HepG2 (cell line): Measurements from ENCODE around the gene ATRIP. TPM values are rescaled to one million over a fixed set of nuclear protein-coding genes. Genes with fewer than 3 reads are reported as not detected.

Experiments used
- ATAC-seq: fragments of 200-7000 bp; cut with Tn5 transposase; 3 replicates; pipeline ENCODE4 v1.9.1; 2020; ENCODE audit warnings: mild to moderate bottlenecking, moderate library complexity
- BruUV-seq: library from RNA; stranded (reverse); fragments of 400-500 nt; replicated peaks from 2 replicates; lab custom pipeline; 2021; lab: Mats Ljungman, UMichigan
- CTCF ChIA-PET: fragments of 300-600 bp; formaldehyde crosslinking; extraction: SDS; loops from one replicate; lab custom pipeline; 2021; ENCODE audit warnings: low total read pairs, inconsistent platforms, low intra/inter-chr PET ratio; lab: Yijun Ruan, JAX
- POLR2A ChIA-PET: fragments of 350-600 bp; sonication (Branson Sonifier 250); formaldehyde crosslinking; loops from one replicate; lab custom pipeline; 2020; ENCODE audit warnings: antibody characterized with exemption, inconsistent platforms; lab: Yijun Ruan, JAX
- DNase-seq: peaks from one replicate; pipeline ENCODE4 v3.0.0-alpha.2; 2015; ENCODE audit warnings: low spot score
- FAIRE-seq: peaks from 3 replicates; lab custom pipeline; 2011; peaks lifted over from hg19 to GRCh38; lab: Jason Lieb, UNC
- H2AFZ ChIP-seq: one replicate; pipeline ENCODE4 v1.6.1; 2011; ENCODE audit warnings: low read length, inconsistent platforms
- H3K27ac ChIP-seq: fragments of 300-600 bp; 3 replicates; pipeline ENCODE4 v1.8.0; 2011; ENCODE audit warnings: mixed run types, mild to moderate bottlenecking, mixed read lengths, low read length, inconsistent platforms; ENCODE audit not compliant: insufficient read depth; ENCODE audit errors: extremely low read length
- H3K27me3 ChIP-seq, 2 experiments: fragments of 200-600 bp in 1 of 2; 2 replicates in 1 of 2; 3 replicates in 1 of 2; pipeline versions ENCODE4 v1.6.0 to v1.8.0; 2011; ENCODE audit warnings: low read length in 2 of 2, mild to moderate bottlenecking in 2 of 2, moderate library complexity in 2 of 2, inconsistent platforms in 1 of 2; ENCODE audit not compliant: insufficient read depth in 2 of 2, control insufficient read depth in 1 of 2
- H3K36me3 ChIP-seq, 2 experiments: fragments of 200-600 bp in 1 of 2; replicated peaks in 1 of 2; 2 replicates in 1 of 2; 3 replicates in 1 of 2; pipeline versions ENCODE4 v1.5.1 to v1.8.0; 2011; ENCODE audit warnings: low read length in 2 of 2, inconsistent platforms in 1 of 2; ENCODE audit not compliant: insufficient read depth in 2 of 2, control insufficient read depth in 1 of 2
- H3K4me1 ChIP-seq: 2 replicates; pipeline ENCODE4 v1.5.1; 2012; ENCODE audit warnings: low read length, inconsistent platforms; ENCODE audit not compliant: insufficient read depth
- H3K4me2 ChIP-seq: 2 replicates; pipeline ENCODE4 v1.6.0; 2011; ENCODE audit warnings: low read depth, low read length, inconsistent platforms
- H3K4me3 ChIP-seq, 3 experiments: fragments of 200-600 bp in 1 of 3; sonication (generic), shearing (Covaris generic) in 1 of 3; replicated peaks in 1 of 3; 2 replicates each; pipeline ENCODE4 v1.5.1; 2011 to 2016; ENCODE audit warnings: low read length in 3 of 3, inconsistent platforms in 2 of 3, low read depth in 2 of 3, mild to moderate bottlenecking in 2 of 3, control low read depth in 1 of 3, mixed read lengths in 1 of 3; ENCODE audit not compliant: insufficient read depth in 1 of 3
- H3K79me2 ChIP-seq: one replicate; pipeline ENCODE4 v1.6.1; 2011; ENCODE audit warnings: low read length, inconsistent platforms; ENCODE audit not compliant: insufficient read depth
- H3K9ac ChIP-seq: 2 replicates; pipeline ENCODE4 v1.6.0; 2011; ENCODE audit warnings: mild to moderate bottlenecking, low read depth, low read length, inconsistent platforms; ENCODE audit not compliant: insufficient read depth
- H3K9me3 ChIP-seq: 2 replicates; pipeline ENCODE4 v1.5.1; 2012; ENCODE audit warnings: mild to moderate bottlenecking, low read length
- H4K20me1 ChIP-seq: 2 replicates; pipeline ENCODE4 v1.6.0; 2011; ENCODE audit warnings: inconsistent platforms, mild to moderate bottlenecking, low read length, moderate library complexity; ENCODE audit not compliant: insufficient read depth
- GABPB1 ChIP-seq: IDR thresholded peaks from 2 replicates; pipeline ENCODE4 v1.6.1; 2016; ENCODE audit warnings: mild to moderate bottlenecking, missing genetic modification reagents, moderate library complexity, missing compliant biosample characterization
- RBFOX2 ChIP-seq: fragments of 200-400 bp; formaldehyde crosslinking; IDR thresholded peaks from 2 replicates; pipeline ENCODE4 v1.6.1; 2017; ENCODE audit warnings: low read depth, mild to moderate bottlenecking, low read length
- SMARCC2 ChIP-seq: fragments of 450-650 bp; IDR thresholded peaks from 2 replicates; pipeline ENCODE4 v1.6.1; 2017; ENCODE audit warnings: antibody characterized with exemption, mild to moderate bottlenecking
- WGBS: methylation state at CpG from one replicate; pipeline ENCODE4 v1.1.6; 2017; ENCODE audit warnings: low lambda C conversion rate; 5-methylcytosine and 5-hydroxymethylcytosine counted together
- in situ Hi-C: cut with HindIII; loops from 2 replicates; pipeline ENCODE4 v1.10.0; 2017; ENCODE audit warnings: low pct_unique_long_range_greater_than_20kb; ENCODE audit not compliant: extremely low pct_ligation_motif_present
- intact Hi-C: fragments of 100-400 bp; cut with micrococcal nuclease; formaldehyde crosslinking; loops from one replicate; pipeline ENCODE4 v1.10.0; 2022; ENCODE audit not compliant: unreplicated experiment
- polyA plus RNA-seq, 8 experiments: library from polyadenylated mRNA; depleted of rRNA in 3 of 8; stranded (reverse) in 7 of 8; unstranded in 1 of 8; fragments of >200 nt; fragmentation: Illumina TruSeq in 4 of 8; extraction: Trizol in 4 of 8; gene quantifications; 2 replicates each; pipeline versions ENCODE4 v1.2.1 to v1.2.3, GENCODE V29; 2011 to 2016; ENCODE audit warnings: low read depth in 4 of 8, missing spikeins in 1 of 8, mixed read lengths in 1 of 8; ENCODE audit not compliant: insufficient read depth in 1 of 8
- total RNA-seq, 5 experiments: library from RNA; depleted of rRNA; stranded (reverse); fragments of >200 nt; fragmentation: Illumina TruSeq; extraction: Trizol; gene quantifications; 2 replicates each; pipeline ENCODE4 v1.2.3, GENCODE V29; 2016; ENCODE audit warnings: low read depth in 1 of 5
- TF ChIP-seq, protein P1 (sequence below): sonication (generic); formaldehyde crosslinking; IDR thresholded peaks from 2 replicates; pipeline ENCODE4 v1.4.0; 2020; ENCODE audit warnings: missing genetic modification reagents

The ATRIP gene
- total and polyA plus RNA-seq, 2 of the 13 experiments (the other 11 are each of a cell fraction or from before 2014, with no cell fraction given): 5.1 to 12.5 TPM

DNA sequence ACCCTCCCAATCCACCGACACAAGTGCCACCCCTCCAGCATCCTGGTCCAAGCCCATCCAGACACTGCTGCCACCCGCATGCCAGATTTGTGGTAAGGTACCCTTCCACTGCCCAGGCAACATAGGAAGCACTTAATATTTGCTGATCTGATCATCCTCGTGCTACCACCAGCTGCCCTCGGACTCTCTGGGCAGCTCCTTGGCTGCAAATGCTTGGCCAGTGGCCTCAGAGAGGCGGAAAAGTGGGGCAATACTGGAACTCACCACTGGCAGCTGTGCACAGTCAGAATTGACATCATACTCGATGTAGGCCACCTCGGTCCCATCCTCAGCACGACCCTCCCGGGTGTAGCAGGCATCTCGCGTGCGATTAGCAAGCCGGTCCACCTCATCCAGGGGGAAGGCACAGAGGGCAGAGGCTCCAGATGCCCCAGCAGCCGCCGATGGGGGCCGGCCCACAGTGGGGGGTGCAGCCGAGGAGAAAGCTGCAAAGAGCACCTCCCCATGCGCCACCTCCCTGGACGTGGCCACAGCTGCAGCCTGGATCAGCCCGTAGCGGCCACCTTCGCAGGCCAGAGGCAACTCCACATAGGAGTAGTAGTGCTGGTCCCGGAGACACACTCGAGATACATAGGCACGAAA, 23.2 kb upstream of the ATRIP start:
- TF ChIP-seq SMARCC2 (no peak), GABPB1 (peak; percentile 16; the same call in 1 of the 2 replicates)
- H3K27ac ChIP-seq: no peak overlapping the region
- no TSS peak for BruUV-seq
- no peak overlapping the region for H3K4me3 ChIP-seq
- H3K4me1 ChIP-seq: peaks cover 65% of the 10 kb centered on the region
- no peaks in the 10 kb centered on the region for H3K9me3 ChIP-seq
- H2AFZ ChIP-seq: no peak overlapping the region
- intact Hi-C loops: no loop called here
- peaks cover 51 to 72% of the 10 kb centered on the region in 2 experiments for H3K36me3 ChIP-seq
- DNase-seq: no peak
- in situ Hi-C loops: no loop called here
- H3K27me3 ChIP-seq: no peaks in the 10 kb centered on the region
- 97% methylated on average over 13 of the region's 25 CpGs for WGBS
- ChIA-PET CTCF (interaction anchor here (2.0 kb wide), 1 partner anchor 13 kb away, joined by 16 read pairs; no protein-coding TSS in a partner anchor), POLR2A (interaction anchor here (1.4 to 11.1 kb wide), 5 partner anchors 7 to 22 kb away, joined by 5 to 130 read pairs (median 10); partner anchors contain the start of genes CCDC51, PLXNB1 and TMA7)
- peaks cover 81% of the 10 kb centered on the region for H4K20me1 ChIP-seq
- H3K79me2 ChIP-seq: peaks cover 69% of the 10 kb centered on the region
- ATAC-seq: no peak
- H3K4me2 ChIP-seq: no peak overlapping the region
- no peak for FAIRE-seq
- no peak overlapping the region for H3K9ac ChIP-seq

DNA sequence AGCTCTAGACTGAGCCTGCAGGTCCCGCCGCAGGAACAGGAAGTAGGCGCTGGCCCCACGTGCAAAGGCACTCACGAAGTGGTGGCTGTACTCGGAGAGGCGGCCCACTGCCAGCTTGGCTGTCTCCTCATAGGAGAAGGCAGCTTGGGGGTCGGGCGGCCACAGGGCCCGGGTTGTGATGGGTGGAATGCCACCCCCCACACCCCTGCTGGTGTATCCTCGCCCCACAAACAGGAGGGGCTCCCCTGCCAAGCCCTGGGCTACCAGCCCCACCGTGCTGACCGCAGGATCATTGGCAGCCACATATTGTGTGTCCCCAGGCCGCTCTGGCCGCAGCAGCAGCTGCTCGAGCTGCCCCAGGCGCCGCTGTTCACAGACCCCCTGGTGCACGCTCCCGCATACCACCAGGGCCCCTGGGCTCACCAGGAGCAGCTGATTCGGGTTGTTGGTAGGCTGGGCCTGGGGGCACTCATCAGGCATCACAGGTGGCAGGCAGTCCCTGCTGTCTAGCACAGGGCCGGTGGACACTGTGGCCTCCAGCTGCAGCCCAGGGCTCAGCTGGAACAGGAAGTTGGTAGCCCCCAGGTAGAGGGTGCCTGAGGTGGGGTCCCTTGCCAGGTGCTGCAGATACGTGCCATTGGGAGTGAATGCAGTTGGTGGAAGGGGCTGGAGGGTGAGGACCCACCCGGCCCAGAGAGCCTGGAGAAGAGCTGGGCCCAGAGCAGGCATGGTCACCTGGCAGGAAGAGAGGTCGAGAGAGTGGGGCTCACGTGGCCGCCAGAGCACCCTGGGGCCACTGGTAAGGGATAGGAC, 22.4 kb upstream of the ATRIP start:
- DNase-seq: no peak
- H2AFZ ChIP-seq: no peak overlapping the region
- H3K27ac ChIP-seq: no peak overlapping the region
- no peak for FAIRE-seq
- H3K4me1 ChIP-seq: peaks cover 65% of the 10 kb centered on the region
- BruUV-seq: no TSS peak
- H3K9ac ChIP-seq: no peak overlapping the region
- no peak for ATAC-seq
- no peak overlapping the region for H3K4me3 ChIP-seq
- 95% methylated on average over 22 of the region's 27 CpGs for WGBS
- no peaks in the 10 kb centered on the region for H3K9me3 ChIP-seq
- H3K4me2 ChIP-seq: no peak overlapping the region; the same call in 1 of the 2 replicates
- intact Hi-C loops (no loop called here), in situ Hi-C loops (no loop called here)
- CTCF ChIA-PET: no interaction called here
- POLR2A ChIA-PET: interaction anchor here (1.4 to 11.1 kb wide), 5 partner anchors 6 to 23 kb away, joined by 5 to 130 read pairs (median 10); partner anchors contain the start of genes CCDC51, PLXNB1 and TMA7
- H3K79me2 ChIP-seq: peaks cover 71% of the 10 kb centered on the region
- H4K20me1 ChIP-seq: peaks cover 82% of the 10 kb centered on the region
- peaks cover 44 to 65% of the 10 kb centered on the region in 2 experiments for H3K36me3 ChIP-seq
- no peaks in the 10 kb centered on the region for H3K27me3 ChIP-seq
- peak; percentile 81 for TF ChIP-seq RBFOX2
- TF ChIP-seq, protein P1, sequence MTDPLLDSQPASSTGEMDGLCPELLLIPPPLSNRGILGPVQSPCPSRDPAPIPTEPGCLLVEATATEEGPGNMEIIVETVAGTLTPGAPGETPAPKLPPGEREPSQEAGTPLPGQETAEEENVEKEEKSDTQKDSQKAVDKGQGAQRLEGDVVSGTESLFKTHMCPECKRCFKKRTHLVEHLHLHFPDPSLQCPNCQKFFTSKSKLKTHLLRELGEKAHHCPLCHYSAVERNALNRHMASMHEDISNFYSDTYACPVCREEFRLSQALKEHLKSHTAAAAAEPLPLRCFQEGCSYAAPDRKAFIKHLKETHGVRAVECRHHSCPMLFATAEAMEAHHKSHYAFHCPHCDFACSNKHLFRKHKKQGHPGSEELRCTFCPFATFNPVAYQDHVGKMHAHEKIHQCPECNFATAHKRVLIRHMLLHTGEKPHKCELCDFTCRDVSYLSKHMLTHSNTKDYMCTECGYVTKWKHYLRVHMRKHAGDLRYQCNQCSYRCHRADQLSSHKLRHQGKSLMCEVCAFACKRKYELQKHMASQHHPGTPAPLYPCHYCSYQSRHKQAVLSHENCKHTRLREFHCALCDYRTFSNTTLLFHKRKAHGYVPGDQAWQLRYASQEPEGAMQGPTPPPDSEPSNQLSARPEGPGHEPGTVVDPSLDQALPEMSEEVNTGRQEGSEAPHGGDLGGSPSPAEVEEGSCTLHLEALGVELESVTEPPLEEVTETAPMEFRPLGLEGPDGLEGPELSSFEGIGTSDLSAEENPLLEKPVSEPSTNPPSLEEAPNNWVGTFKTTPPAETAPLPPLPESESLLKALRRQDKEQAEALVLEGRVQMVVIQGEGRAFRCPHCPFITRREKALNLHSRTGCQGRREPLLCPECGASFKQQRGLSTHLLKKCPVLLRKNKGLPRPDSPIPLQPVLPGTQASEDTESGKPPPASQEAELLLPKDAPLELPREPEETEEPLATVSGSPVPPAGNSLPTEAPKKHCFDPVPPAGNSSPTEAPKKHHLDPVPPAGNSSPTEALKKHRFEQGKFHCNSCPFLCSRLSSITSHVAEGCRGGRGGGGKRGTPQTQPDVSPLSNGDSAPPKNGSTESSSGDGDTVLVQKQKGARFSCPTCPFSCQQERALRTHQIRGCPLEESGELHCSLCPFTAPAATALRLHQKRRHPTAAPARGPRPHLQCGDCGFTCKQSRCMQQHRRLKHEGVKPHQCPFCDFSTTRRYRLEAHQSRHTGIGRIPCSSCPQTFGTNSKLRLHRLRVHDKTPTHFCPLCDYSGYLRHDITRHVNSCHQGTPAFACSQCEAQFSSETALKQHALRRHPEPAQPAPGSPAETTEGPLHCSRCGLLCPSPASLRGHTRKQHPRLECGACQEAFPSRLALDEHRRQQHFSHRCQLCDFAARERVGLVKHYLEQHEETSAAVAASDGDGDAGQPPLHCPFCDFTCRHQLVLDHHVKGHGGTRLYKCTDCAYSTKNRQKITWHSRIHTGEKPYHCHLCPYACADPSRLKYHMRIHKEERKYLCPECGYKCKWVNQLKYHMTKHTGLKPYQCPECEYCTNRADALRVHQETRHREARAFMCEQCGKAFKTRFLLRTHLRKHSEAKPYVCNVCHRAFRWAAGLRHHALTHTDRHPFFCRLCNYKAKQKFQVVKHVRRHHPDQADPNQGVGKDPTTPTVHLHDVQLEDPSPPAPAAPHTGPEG (CRISPR knock-in tag): no peak
